Measurements from ENCODE around the gene MAGEB3.

- TF ChIP-seq CTCF (IDR thresholded peaks at IDR 0.05; ENCODE audit: low read depth, low read length, missing input control) (no peak), GABPA (IDR thresholded peaks at IDR 0.05 in 1 of 2, conservative IDR thresholded peaks at IDR 0.05 in 1 of 2) (no peak), FOXA1 (IDR thresholded peaks at IDR 0.05) (no peak), REST (IDR thresholded peaks at IDR 0.05) (no peak), RAD21 (IDR thresholded peaks at IDR 0.05) (no peak), TAF1 (conservative IDR thresholded peaks at IDR 0.05) (no peak)
These were observed 46.9 kb upstream of the MAGEB3 start for GRCh38 chrX:30183554-30183953.

Data from liver (tissue), 3 donors.